OCI-LY3 (cell line): Measurements from ENCODE around the gene CDKN3.

Experiments used
- H2AFZ ChIP-seq: fragments of 200-600, 300-600 bp; shearing (Covaris generic); 2 replicates; pipeline ENCODE4 v1.6.0; 2014; ENCODE audit warnings: antibody characterized with exemption, low read depth, low read length
- H3K27ac ChIP-seq: fragments of 200-600, 300-600 bp; sonication (generic); 2 replicates; pipeline ENCODE4 v1.5.1; 2014; ENCODE audit warnings: mild to moderate bottlenecking, low read length, moderate library complexity, mixed read lengths
- H3K27me3 ChIP-seq: fragments of 200-600, 300-600 bp; sonication (generic); 2 replicates; pipeline ENCODE4 v1.6.1; 2014; ENCODE audit warnings: low read depth, low read length, mixed read lengths
- H3K36me3 ChIP-seq: fragments of 200-600, 300-600 bp; sonication (generic); replicated peaks from 2 replicates; pipeline ENCODE3; 2014; ENCODE audit warnings: low read depth, low read length, mixed read lengths
- H3K4me1 ChIP-seq: fragments of 300-600, 200-600 bp; sonication (generic); 2 replicates; pipeline ENCODE4 v1.6.1; 2014; ENCODE audit warnings: low read length, mixed read lengths
- H3K4me2 ChIP-seq: fragments of 200-600, 300-600 bp; sonication (generic); 2 replicates; pipeline ENCODE4 v1.6.1; 2014; ENCODE audit warnings: low read length, mixed read lengths
- H3K4me3 ChIP-seq: fragments of 300-600, 200-600 bp; sonication (generic); 2 replicates; pipeline ENCODE4 v1.5.1; 2014; ENCODE audit warnings: antibody characterized with exemption, mild to moderate bottlenecking, low read length, moderate library complexity
- H3K79me2 ChIP-seq: fragments of 300-600, 200-600 bp; shearing (Covaris generic); 2 replicates; pipeline ENCODE4 v1.6.1; 2014; ENCODE audit warnings: mild to moderate bottlenecking, low read length, mixed read lengths
- H3K9ac ChIP-seq: fragments of 300-600, 200-600 bp; shearing (Covaris generic); 2 replicates; pipeline ENCODE4 v1.6.0; 2014; ENCODE audit warnings: mild to moderate bottlenecking, low read length, moderate library complexity
- H3K9me3 ChIP-seq: fragments of 200-600, 300-600 bp; shearing (Covaris generic); 2 replicates; pipeline ENCODE4 v1.6.1; 2014; ENCODE audit warnings: low read length, mixed read lengths; ENCODE audit not compliant: insufficient read depth
- H4K20me1 ChIP-seq: fragments of 200-600, 300-600 bp; sonication (generic); 2 replicates; pipeline ENCODE4 v1.6.1; 2016; ENCODE audit warnings: low read length, mixed read lengths; ENCODE audit not compliant: insufficient read depth
- CTCF ChIP-seq: fragments of 200-600, 300-600 bp; sonication (generic); IDR thresholded peaks from 2 replicates; pipeline ENCODE4 v1.5.1; 2014; ENCODE audit warnings: antibody characterized with exemption, low read length, low read depth
- EZH2phosphoT487 ChIP-seq: fragments of 200-600 bp; shearing (Covaris generic); IDR thresholded peaks from 2 replicates; pipeline ENCODE4 v1.6.1; 2018; ENCODE audit warnings: antibody characterized with exemption, mixed run types, low read depth

Gene CDKN3

GRCh38 chr14:54467280-54467679 lies 70.5 kb downstream of the CDKN3 start:
- Histone ChIP-seq H3K36me3 (no peaks in the 10 kb centered on the region), H2AFZ (no peak overlapping the region), H3K9me3 (0 out of 2 replicates have a peak, but pooled peaks cover 4% of the 10 kb centered on the region), H3K4me2 (no peak overlapping the region), H3K79me2 (no peaks in the 10 kb centered on the region), H4K20me1 (no peaks in the 10 kb centered on the region), H3K4me3 (no peak overlapping the region), H3K27ac (no peak overlapping the region), H3K9ac (no peak overlapping the region), H3K4me1 (no peaks in the 10 kb centered on the region), H3K27me3 (no peaks in the 10 kb centered on the region)
- TF ChIP-seq CTCF, result no peak
- TF ChIP-seq EZH2phosphoT487, result no peak
